ENCODE data around the gene MYL9.

The MYL9 gene

DNA sequence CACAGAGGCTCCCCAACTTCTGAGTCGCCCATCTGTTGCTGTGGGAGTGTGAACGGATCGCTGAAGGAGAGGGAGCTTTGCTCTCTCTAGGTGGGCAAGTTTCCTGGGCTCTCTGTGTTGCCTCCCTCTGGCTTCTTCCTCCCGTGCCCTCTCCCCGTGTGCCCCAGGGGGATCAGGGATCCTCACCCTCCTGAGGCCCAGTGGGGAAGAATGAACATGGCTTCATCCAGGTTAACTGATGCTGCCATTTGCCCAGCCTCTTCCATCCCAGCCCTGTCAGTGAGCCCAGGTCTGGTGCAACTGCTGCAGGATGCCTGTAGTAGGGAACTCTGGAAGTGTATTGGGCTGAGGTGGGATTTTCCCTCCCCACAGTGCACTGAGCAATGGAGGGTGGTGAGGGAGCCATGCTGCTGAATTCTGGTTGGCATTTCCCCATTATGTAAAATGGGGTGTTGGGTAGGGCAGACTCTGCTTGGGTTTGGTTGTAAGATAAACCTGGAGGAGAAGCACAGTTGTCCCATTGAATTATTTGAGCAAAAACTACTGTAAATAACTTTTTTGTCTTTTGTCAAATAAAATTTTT is 52.1 kb downstream of the MYL9 start:
- TF ChIP-seq CREB1 (IDR thresholded peaks at IDR 0.05; ENCODE audit: low read depth) (no peak), YY1 (IDR thresholded peaks at IDR 0.05; ENCODE audit: low read depth) (no peak), FOXM1 (IDR thresholded peaks at IDR 0.05; ENCODE audit: borderline replicate concordance, low read depth) (no peak), EGR1 (IDR thresholded peaks at IDR 0.05) (no peak), NFIC (IDR thresholded peaks at IDR 0.05) (no peak), RAD21 (IDR thresholded peaks at IDR 0.05; ENCODE audit: low read depth) (no peak), ZBTB7A (IDR thresholded peaks at IDR 0.05; ENCODE audit: low read depth) (no peak), TCF12 (IDR thresholded peaks at IDR 0.05; ENCODE audit: low read depth) (no peak), EP300 (IDR thresholded peaks at IDR 0.05; ENCODE audit: borderline replicate concordance) (no peak), TEAD4 (IDR thresholded peaks at IDR 0.05) (no peak), CEBPB (IDR thresholded peaks at IDR 0.05) (no peak)
- TF ChIP-seq, protein P1, sequence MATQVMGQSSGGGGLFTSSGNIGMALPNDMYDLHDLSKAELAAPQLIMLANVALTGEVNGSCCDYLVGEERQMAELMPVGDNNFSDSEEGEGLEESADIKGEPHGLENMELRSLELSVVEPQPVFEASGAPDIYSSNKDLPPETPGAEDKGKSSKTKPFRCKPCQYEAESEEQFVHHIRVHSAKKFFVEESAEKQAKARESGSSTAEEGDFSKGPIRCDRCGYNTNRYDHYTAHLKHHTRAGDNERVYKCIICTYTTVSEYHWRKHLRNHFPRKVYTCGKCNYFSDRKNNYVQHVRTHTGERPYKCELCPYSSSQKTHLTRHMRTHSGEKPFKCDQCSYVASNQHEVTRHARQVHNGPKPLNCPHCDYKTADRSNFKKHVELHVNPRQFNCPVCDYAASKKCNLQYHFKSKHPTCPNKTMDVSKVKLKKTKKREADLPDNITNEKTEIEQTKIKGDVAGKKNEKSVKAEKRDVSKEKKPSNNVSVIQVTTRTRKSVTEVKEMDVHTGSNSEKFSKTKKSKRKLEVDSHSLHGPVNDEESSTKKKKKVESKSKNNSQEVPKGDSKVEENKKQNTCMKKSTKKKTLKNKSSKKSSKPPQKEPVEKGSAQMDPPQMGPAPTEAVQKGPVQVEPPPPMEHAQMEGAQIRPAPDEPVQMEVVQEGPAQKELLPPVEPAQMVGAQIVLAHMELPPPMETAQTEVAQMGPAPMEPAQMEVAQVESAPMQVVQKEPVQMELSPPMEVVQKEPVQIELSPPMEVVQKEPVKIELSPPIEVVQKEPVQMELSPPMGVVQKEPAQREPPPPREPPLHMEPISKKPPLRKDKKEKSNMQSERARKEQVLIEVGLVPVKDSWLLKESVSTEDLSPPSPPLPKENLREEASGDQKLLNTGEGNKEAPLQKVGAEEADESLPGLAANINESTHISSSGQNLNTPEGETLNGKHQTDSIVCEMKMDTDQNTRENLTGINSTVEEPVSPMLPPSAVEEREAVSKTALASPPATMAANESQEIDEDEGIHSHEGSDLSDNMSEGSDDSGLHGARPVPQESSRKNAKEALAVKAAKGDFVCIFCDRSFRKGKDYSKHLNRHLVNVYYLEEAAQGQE (IDR thresholded peaks at IDR 0.05; ENCODE audit: low read depth) = no peak
- TF ChIP-seq, protein P2, sequence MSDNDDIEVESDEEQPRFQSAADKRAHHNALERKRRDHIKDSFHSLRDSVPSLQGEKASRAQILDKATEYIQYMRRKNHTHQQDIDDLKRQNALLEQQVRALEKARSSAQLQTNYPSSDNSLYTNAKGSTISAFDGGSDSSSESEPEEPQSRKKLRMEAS (IDR thresholded peaks at IDR 0.05) = no peak
- TF ChIP-seq, protein P3, sequence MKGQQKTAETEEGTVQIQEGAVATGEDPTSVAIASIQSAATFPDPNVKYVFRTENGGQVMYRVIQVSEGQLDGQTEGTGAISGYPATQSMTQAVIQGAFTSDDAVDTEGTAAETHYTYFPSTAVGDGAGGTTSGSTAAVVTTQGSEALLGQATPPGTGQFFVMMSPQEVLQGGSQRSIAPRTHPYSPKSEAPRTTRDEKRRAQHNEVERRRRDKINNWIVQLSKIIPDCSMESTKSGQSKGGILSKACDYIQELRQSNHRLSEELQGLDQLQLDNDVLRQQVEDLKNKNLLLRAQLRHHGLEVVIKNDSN (IDR thresholded peaks at IDR 0.05) = no peak

DNA sequence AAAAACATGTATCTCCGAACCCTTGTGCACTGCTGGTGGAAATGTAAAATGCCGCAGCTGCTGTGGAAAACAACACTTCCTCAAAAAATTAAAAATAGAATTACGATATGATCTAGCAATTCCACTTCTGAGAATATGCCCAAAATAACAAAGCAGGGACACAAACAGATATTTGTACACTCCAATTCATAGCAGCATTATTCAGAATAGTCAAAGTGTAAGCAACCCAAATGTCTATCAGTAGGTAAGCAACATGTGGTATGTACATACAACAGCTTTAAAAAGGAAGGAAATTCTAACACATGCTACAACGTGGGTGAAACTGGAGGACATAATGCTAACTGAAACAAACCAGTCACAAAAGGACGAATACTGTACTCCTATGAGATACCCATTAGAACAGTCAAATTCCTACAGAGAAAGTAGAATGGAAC is 58.6 kb downstream of the MYL9 start:
- no peak for TF ChIP-seq FOXM1 (IDR thresholded peaks at IDR 0.05; ENCODE audit: borderline replicate concordance, low read depth)
- TF ChIP-seq, protein P2 (IDR thresholded peaks at IDR 0.05) = no peak
- TF ChIP-seq EP300 (IDR thresholded peaks at IDR 0.05; ENCODE audit: borderline replicate concordance) = no peak
- no peak for TF ChIP-seq EGR1 (IDR thresholded peaks at IDR 0.05)
- TF ChIP-seq TCF12 (IDR thresholded peaks at IDR 0.05; ENCODE audit: low read depth) = no peak
- TF ChIP-seq TEAD4 (IDR thresholded peaks at IDR 0.05) = no peak
- no peak for TF ChIP-seq ZBTB7A (IDR thresholded peaks at IDR 0.05; ENCODE audit: low read depth)
- no peak for TF ChIP-seq YY1 (IDR thresholded peaks at IDR 0.05; ENCODE audit: low read depth)
- no peak for TF ChIP-seq TAF1 (IDR thresholded peaks at IDR 0.05; ENCODE audit: low read depth)
- no peak for TF ChIP-seq CEBPB (IDR thresholded peaks at IDR 0.05)
